Upper lobe of left lung (tissue), 4 donors: Measurements from ENCODE around the gene ATP6V1B1.

Source experiments
- CTCF ChIP-seq, 6 experiments: fragments of 450-650 bp in 4 of 6; fragments of 200-600 bp in 2 of 6; sonication (generic) in 2 of 6; IDR thresholded peaks; one replicate each; pipeline ENCODE4 v1.5.1; 2016 to 2019; ENCODE audit warnings: antibody characterized with exemption in 6 of 6
- POLR2A ChIP-seq, 4 donors: fragments of 450-650 bp; IDR thresholded peaks; one replicate each; pipeline ENCODE4 v1.5.1; 2016 to 2017; ENCODE audit warnings: antibody characterized with exemption in 4 of 4, mild to moderate bottlenecking in 2 of 4
- POLR2AphosphoS5 ChIP-seq, 2 donors: sonication (generic); formaldehyde crosslinking; IDR thresholded peaks; one replicate each; pipeline ENCODE4 v1.5.1; 2017; ENCODE audit warnings: antibody characterized with exemption in 2 of 2

GRCh38 chr2:70918016-70918415, 17.7 kb upstream of the ATP6V1B1 start:
- TF ChIP-seq CTCF (IDR thresholded peaks at IDR 0.05) = no peak
- no peak for TF ChIP-seq POLR2A (IDR thresholded peaks at IDR 0.05)
- TF ChIP-seq POLR2AphosphoS5 (IDR thresholded peaks at IDR 0.05) = no peak
